Nephron progenitor cell (in vitro differentiated cells): ENCODE results near the gene PICK1.

Source experiments
- DNase-seq: peaks from one replicate; pipeline ENCODE4 v3.0.0; 2021
- H3K27ac Mint-ChIP-seq: 2 replicates; pipeline ENCODE4 v1.8.0; 2021; ENCODE audit warnings: mild to moderate bottlenecking, moderate library complexity, mixed read lengths
- H3K27me3 Mint-ChIP-seq: 2 replicates; pipeline ENCODE4 v1.8.0; 2021; ENCODE audit warnings: mild to moderate bottlenecking, low read depth, mixed read lengths; ENCODE audit not compliant: poor library complexity
- H3K36me3 Mint-ChIP-seq: 2 replicates; pipeline ENCODE4 v1.8.0; 2021; ENCODE audit warnings: low read depth, mixed read lengths
- H3K4me1 Mint-ChIP-seq: 2 replicates; pipeline ENCODE4 v1.8.0; 2021; ENCODE audit warnings: mixed read lengths
- H3K4me3 Mint-ChIP-seq: 2 replicates; pipeline ENCODE4 v1.8.0; 2021; ENCODE audit warnings: mild to moderate bottlenecking, moderate library complexity, mixed read lengths
- H3K9me3 Mint-ChIP-seq: 2 replicates; pipeline ENCODE4 v1.8.0; 2021; ENCODE audit warnings: mild to moderate bottlenecking, moderate library complexity, mixed read lengths
- TF ChIP-seq, protein P1 (sequence below): fragments of 200-600 bp; sonication (generic); IDR thresholded peaks from 2 replicates; pipeline ENCODE4 v1.5.0; 2021; ENCODE audit warnings: antibody characterized with exemption

PICK1 gene

DNA sequence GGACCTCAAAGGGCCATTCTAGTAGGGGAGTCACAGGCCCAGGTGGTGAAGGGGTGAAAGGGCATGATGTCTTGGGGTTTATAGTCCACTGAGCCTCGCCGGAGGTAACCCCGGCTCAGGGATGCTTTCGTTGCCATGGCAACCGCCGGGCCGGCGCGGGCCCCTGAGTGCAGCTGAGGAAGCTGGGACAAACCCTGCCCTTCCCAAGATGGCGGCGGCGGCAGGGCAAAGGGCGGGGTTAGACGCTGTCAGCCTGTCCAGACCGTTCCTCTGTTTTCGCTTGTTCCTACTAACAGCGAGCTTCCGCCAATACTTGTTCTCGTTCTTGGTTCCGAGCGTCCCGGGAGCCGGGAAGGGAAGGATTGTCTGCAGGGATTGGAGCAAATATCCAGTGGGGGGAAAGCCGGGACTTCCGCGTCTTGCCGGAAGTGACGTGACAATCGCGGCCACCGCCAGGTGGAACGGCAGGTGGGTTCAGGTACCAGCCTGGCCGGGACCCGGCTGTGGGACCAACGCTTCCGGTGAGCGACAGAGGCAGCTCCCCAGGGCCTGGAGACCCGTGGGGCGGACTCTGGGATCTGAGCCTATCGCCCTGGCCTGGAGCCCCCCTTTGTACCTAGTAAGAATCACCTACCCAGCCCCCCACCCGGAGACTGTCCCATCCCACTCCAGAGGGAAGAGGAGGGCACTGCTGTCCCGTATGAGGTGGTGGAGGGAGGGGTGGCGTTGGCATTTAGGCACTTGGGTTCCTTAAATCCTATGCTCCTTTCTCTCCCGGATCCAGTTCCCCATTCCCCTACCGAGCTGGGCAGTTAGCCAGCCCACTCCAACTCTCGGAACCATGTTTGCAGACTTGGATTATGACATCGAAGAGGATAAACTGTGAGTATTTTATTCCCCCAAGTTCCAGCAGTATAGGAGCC lies at the start of gene PICK1:
PICK1 (plus strand) TSS at position 436 of the 923 bp plus-strand sequence; CDS start at position 842, 406 bp downstream.
- Mint-ChIP-seq H3K4me3 (peak within 1 kb of the TSS; percentile 92), H3K36me3 (peaks cover 13% of the 10 kb centered on the region), H3K4me1 (peaks cover 20% of the 10 kb centered on the region), H3K27ac (peak within 1 kb of the TSS; percentile 96), H3K27me3 (peaks cover 13% of the 10 kb centered on the region), H3K9me3 (no peaks in the 10 kb centered on the region)
- DNase-seq: peak; percentile 86
- TF ChIP-seq, protein P1, sequence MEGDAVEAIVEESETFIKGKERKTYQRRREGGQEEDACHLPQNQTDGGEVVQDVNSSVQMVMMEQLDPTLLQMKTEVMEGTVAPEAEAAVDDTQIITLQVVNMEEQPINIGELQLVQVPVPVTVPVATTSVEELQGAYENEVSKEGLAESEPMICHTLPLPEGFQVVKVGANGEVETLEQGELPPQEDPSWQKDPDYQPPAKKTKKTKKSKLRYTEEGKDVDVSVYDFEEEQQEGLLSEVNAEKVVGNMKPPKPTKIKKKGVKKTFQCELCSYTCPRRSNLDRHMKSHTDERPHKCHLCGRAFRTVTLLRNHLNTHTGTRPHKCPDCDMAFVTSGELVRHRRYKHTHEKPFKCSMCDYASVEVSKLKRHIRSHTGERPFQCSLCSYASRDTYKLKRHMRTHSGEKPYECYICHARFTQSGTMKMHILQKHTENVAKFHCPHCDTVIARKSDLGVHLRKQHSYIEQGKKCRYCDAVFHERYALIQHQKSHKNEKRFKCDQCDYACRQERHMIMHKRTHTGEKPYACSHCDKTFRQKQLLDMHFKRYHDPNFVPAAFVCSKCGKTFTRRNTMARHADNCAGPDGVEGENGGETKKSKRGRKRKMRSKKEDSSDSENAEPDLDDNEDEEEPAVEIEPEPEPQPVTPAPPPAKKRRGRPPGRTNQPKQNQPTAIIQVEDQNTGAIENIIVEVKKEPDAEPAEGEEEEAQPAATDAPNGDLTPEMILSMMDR: no peak

DNA sequence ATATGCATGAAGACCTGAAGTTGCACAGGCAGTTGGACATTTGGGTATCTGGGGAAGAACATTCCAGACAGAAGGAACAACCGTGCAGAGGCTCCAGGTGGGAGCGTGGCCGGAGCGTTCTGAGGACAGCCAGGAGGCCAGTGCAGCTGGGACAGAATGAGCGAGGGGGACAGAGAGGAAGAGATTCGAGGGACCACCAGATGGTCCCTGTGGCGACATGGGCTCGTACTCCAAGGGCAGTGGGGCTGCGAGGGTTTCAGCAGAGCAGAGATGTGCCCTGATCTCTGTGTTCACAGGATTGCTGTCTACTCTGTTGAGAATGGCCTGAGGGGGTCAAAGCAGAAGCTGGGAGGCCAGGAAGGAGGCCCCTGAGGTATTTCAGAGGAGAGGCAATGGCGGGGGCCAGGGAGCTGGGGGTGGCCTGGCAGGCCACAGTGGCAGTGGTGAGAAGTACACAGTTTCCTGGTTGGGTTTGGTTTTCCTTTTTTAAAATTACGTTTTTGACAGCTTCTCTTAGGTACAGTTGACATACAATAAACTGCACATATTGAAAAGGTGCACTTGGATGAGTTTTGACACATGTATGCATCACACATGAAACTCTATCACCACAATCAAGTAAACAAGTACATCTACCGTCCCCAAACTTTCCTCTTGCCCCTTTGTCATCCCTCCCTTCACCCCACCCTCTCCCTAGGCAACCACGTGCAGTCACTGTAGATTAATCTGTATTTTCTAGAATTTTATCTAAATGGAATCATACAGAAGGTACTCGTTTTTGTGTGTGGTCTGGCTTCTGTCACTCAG lies 48.0 kb upstream of the PICK1 start:
- TF ChIP-seq, protein P1: no peak
- Mint-ChIP-seq H3K27ac (no peak overlapping the region), H3K27me3 (peaks cover 24% of the 10 kb centered on the region), H3K36me3 (no peaks in the 10 kb centered on the region), H3K4me1 (peaks cover 10% of the 10 kb centered on the region), H3K4me3 (no peak overlapping the region), H3K9me3 (peaks cover 9% of the 10 kb centered on the region)
- no peak for DNase-seq

DNA sequence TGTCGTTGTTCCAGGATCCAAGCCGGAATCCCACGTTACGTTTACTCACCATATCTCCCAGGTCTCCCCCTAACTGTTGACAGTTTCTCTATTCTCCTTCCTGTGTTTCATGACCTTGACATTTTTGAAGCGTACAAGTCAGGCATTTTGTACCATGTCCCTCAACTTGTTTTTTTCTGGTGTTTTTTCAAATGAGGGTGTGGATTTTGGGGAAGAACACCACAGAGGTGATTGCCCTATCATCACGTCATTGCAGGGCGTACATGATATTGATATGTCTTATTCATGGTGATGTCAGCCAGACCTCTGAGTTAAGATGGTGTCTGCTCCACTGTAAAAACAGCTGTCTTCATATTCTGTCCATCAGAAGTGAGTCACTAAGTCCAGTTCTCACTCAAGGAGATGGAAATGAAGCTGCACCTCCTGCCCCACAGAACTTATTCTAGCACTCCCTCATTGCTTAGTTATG lies 44.6 kb upstream of the PICK1 start:
- no peak overlapping the region for H3K27ac Mint-ChIP-seq
- TF ChIP-seq, protein P1: no peak
- H3K9me3 Mint-ChIP-seq: peaks cover 17% of the 10 kb centered on the region
- no peaks in the 10 kb centered on the region for H3K36me3 Mint-ChIP-seq
- H3K27me3 Mint-ChIP-seq: peaks cover 31% of the 10 kb centered on the region
- DNase-seq: no peak
- peaks cover 19% of the 10 kb centered on the region for H3K4me1 Mint-ChIP-seq
- no peak overlapping the region for H3K4me3 Mint-ChIP-seq

DNA sequence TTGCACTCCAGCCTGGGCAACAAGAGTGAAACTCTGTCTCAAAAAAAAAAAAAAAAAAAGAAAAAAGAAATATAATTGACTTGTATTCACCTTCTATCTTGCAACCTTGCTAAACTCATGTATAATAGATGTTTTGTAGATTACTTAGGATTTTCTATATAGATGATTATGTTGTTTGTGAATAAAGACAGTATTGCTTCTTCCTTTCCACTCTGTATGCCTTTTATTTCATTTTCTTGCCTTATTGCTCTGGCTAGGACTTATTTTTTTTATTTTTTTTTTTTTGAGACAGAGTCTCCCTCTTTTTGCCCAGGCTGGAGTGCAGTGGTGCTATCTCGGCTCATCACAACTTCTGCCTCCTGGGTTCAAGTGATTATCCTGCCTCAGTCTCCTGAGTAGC lies 43.1 kb upstream of the PICK1 start:
- peaks cover 31% of the 10 kb centered on the region for H3K27me3 Mint-ChIP-seq
- H3K36me3 Mint-ChIP-seq: no peaks in the 10 kb centered on the region
- no peak overlapping the region for H3K27ac Mint-ChIP-seq
- TF ChIP-seq, protein P1: no peak
- no peak overlapping the region for H3K4me3 Mint-ChIP-seq
- peaks cover 17% of the 10 kb centered on the region for H3K9me3 Mint-ChIP-seq
- peaks cover 30% of the 10 kb centered on the region for H3K4me1 Mint-ChIP-seq
- no peak for DNase-seq

DNA sequence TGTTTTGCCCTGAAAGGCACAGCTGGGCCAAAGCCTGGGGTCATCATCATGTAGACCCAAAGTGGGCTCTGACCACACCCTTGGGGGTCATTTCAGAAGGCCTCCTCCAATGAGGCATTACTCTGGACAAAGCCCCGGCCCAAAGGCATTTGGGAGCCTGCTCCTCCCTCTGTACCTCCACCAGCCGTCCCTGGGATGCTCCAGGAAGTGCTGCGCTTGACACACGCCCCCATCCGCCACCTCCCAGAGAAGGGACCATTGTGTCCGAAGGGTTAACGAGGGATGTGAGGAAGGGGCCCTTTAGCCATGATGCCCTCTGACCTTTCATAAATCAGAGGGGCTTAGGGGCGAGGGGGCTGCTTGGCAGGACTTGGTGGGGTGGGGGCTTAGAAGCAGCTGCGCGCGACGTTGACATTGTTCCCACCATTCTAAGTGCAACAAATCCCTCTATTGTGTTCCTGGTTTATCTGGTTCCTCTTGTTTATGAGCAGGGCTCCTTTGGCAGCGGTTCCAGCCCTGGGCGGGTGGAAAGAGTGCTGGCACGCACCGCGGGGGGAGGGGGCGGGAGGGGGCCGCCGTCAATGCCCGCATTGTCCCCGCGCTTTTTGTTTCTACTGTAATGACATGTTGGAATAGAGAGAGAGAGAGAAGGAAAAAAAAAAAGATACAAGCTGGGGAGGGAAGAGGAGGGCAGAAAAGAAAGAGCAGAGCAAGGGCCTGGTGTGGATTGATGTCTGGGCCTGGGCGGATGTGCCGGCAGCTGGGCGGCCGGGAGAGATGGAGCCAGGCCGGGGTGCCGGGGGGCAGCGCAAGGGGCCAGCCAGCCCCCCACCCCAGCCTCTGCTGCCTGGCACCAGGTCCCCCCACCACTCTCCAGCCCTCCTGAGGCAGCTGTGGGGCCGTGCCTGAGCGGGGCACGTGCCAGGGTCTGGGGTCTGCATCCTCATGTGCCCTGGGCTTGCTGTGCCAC lies 40.7 kb upstream of the PICK1 start:
- Mint-ChIP-seq H3K27me3 (peaks cover 23% of the 10 kb centered on the region), H3K9me3 (peaks cover 17% of the 10 kb centered on the region), H3K4me3 (no peak overlapping the region), H3K36me3 (no peaks in the 10 kb centered on the region), H3K27ac (peak overlapping the region; percentile 81), H3K4me1 (peaks cover 36% of the 10 kb centered on the region)
- TF ChIP-seq, protein P1: no peak
- DNase-seq: no peak
